DND-41 (cell line): Measurements from ENCODE around the gene SYT9.

Source experiments
- CTCF ChIP-seq: IDR thresholded peaks from 2 replicates; pipeline ENCODE4 v1.5.1; 2012; ENCODE audit warnings: borderline replicate concordance, low read length, moderate library complexity, mild to moderate bottlenecking; ENCODE audit not compliant: poor library complexity, severe bottlenecking; ENCODE audit errors: extremely low read depth
- EZH2 ChIP-seq: IDR thresholded peaks from 3 replicates; pipeline ENCODE4 v1.6.1; 2012; ENCODE audit warnings: borderline replicate concordance, low read depth, mild to moderate bottlenecking, moderate library complexity, low read length, inconsistent platforms; ENCODE audit not compliant: severe bottlenecking

GRCh38 chr11:7462706-7463105 is 211.0 kb downstream of the SYT9 start:
- TF ChIP-seq CTCF, result no peak
- no peak for TF ChIP-seq EZH2
